WTC11 (cell line): Measurements from ENCODE around the gene WFDC1. TPM values are rescaled to one million over a fixed set of nuclear protein-coding genes. Genes with fewer than 3 reads are reported as not detected.

ENCODE experiments used
- ATAC-seq: fragments of 200-7000 bp; cut with Tn5 transposase; 2 replicates; pipeline ENCODE4 v1.10.0; 2021; ENCODE audit warnings: mild to moderate bottlenecking, moderate library complexity
- CTCF ChIA-PET: fragments of 300-600 bp; sonication (Branson Sonifier 250); formaldehyde crosslinking; loops from one replicate; lab custom pipeline; 2021; ENCODE audit warnings: antibody characterized with exemption; lab: Charles Lee
- POLR2A ChIA-PET: fragments of 350-600 bp; sonication (Branson Sonifier 250); formaldehyde crosslinking; loops from one replicate; lab custom pipeline; 2021; ENCODE audit warnings: antibody characterized with exemption; lab: Charles Lee
- DNase-seq: peaks from one replicate; pipeline ENCODE4 v3.0.0; 2021; ENCODE audit warnings: low spot score
- H3K27ac Mint-ChIP-seq: 2 replicates; pipeline ENCODE4 v1.8.0; 2021; ENCODE audit warnings: mixed read lengths
- H3K27me3 Mint-ChIP-seq: 2 replicates; pipeline ENCODE4 v1.8.0; 2021; ENCODE audit warnings: low read depth, mild to moderate bottlenecking, moderate library complexity, mixed read lengths
- H3K36me3 Mint-ChIP-seq: 2 replicates; pipeline ENCODE4 v1.8.0; 2021; ENCODE audit warnings: mixed read lengths
- H3K4me1 Mint-ChIP-seq: 2 replicates; pipeline ENCODE4 v1.8.0; 2022; ENCODE audit warnings: mixed read lengths
- H3K4me3 Mint-ChIP-seq: 2 replicates; pipeline ENCODE4 v1.8.0; 2021; ENCODE audit warnings: mild to moderate bottlenecking, moderate library complexity, mixed read lengths
- H3K9me3 Mint-ChIP-seq: 2 replicates; pipeline ENCODE4 v1.8.0; 2021; ENCODE audit warnings: mixed read lengths
- ATF1 ChIP-seq: sonication (generic); formaldehyde crosslinking; IDR thresholded peaks from 2 replicates; pipeline ENCODE4 v1.8.1; 2023; ENCODE audit warnings: mild to moderate bottlenecking, moderate library complexity, missing genetic modification reagents
- CBFB ChIP-seq: sonication (generic); formaldehyde crosslinking; IDR thresholded peaks from 2 replicates; pipeline ENCODE4 v1.8.1; 2022; ENCODE audit warnings: mild to moderate bottlenecking, low read depth, missing genetic modification reagents
- EMX1 ChIP-seq: fragments of 250-450 bp; sonication (Bioruptor Pico); IDR thresholded peaks from 2 replicates; pipeline ENCODE4 v1.8.0; 2021; ENCODE audit warnings: mild to moderate bottlenecking
- FOXP1 ChIP-seq: sonication (generic); formaldehyde crosslinking; IDR thresholded peaks from 2 replicates; pipeline ENCODE4 v1.8.0; 2022; ENCODE audit warnings: missing genetic modification reagents, mild to moderate bottlenecking, moderate library complexity, borderline replicate concordance
- GABPB1 ChIP-seq: sonication (generic); formaldehyde crosslinking; IDR thresholded peaks from 2 replicates; pipeline ENCODE4 v1.8.1; 2023; ENCODE audit warnings: mild to moderate bottlenecking, missing genetic modification reagents
- HMGA2 ChIP-seq: fragments of 250-450 bp; sonication (Bioruptor Pico); IDR thresholded peaks from 2 replicates; pipeline ENCODE4 v1.4.0; 2021; ENCODE audit warnings: mild to moderate bottlenecking, moderate library complexity
- IRF1 ChIP-seq: sonication (generic); formaldehyde crosslinking; IDR thresholded peaks from 2 replicates; pipeline ENCODE4 v1.8.0; 2023; ENCODE audit warnings: missing genetic modification reagents
- JAZF1 ChIP-seq: fragments of 250-450 bp; sonication (Bioruptor Pico); IDR thresholded peaks from 2 replicates; pipeline ENCODE4 v1.9.0; 2021; ENCODE audit warnings: moderate library complexity, mild to moderate bottlenecking, inconsistent platforms
- KAT7 ChIP-seq: sonication (generic); formaldehyde crosslinking; IDR thresholded peaks from 2 replicates; pipeline ENCODE4 v1.8.1; 2023; ENCODE audit warnings: missing genetic modification reagents, mild to moderate bottlenecking, borderline replicate concordance
- NFYB ChIP-seq: sonication (generic); formaldehyde crosslinking; conservative IDR thresholded peaks from 2 replicates; pipeline ENCODE4 v1.8.0; 2022; ENCODE audit warnings: low read depth, missing genetic modification reagents
- NR1H2 ChIP-seq: sonication (generic); formaldehyde crosslinking; IDR thresholded peaks from 2 replicates; pipeline ENCODE4 v1.9.0; 2021; ENCODE audit warnings: mild to moderate bottlenecking, moderate library complexity, missing genetic modification reagents
- OVOL2 ChIP-seq: fragments of 250-450 bp; sonication (Bioruptor Pico); IDR thresholded peaks from 2 replicates; pipeline ENCODE4 v1.9.0; 2021; ENCODE audit warnings: mild to moderate bottlenecking, borderline replicate concordance
- PRDM15 ChIP-seq: sonication (generic); formaldehyde crosslinking; IDR thresholded peaks from 2 replicates; pipeline ENCODE4 v1.8.0; 2022; ENCODE audit warnings: missing genetic modification reagents
- PREB ChIP-seq: sonication (generic); formaldehyde crosslinking; IDR thresholded peaks from 2 replicates; pipeline ENCODE4 v1.8.1; 2022; ENCODE audit warnings: mild to moderate bottlenecking, missing genetic modification reagents, moderate library complexity, borderline replicate concordance
- RELA ChIP-seq: sonication (generic); formaldehyde crosslinking; IDR thresholded peaks from 2 replicates; pipeline ENCODE4 v1.8.1; 2022; ENCODE audit warnings: missing genetic modification reagents, mild to moderate bottlenecking, borderline replicate concordance
- SMAD3 ChIP-seq: sonication (generic); formaldehyde crosslinking; IDR thresholded peaks from 2 replicates; pipeline ENCODE4 v1.8.0; 2022; ENCODE audit warnings: missing genetic modification reagents, mild to moderate bottlenecking, borderline replicate concordance
- SOX15 ChIP-seq: fragments of 250-450 bp; sonication (Bioruptor Pico); IDR thresholded peaks from 2 replicates; pipeline ENCODE4 v1.9.0; 2021; ENCODE audit warnings: mild to moderate bottlenecking
- TCF7 ChIP-seq: sonication (generic); formaldehyde crosslinking; IDR thresholded peaks from 2 replicates; pipeline ENCODE4 v1.8.0; 2022; ENCODE audit warnings: mild to moderate bottlenecking, low read depth, missing genetic modification reagents, moderate library complexity
- TP53 ChIP-seq: sonication (generic); formaldehyde crosslinking; IDR thresholded peaks from 2 replicates; pipeline ENCODE4 v1.8.1; 2023; ENCODE audit warnings: mild to moderate bottlenecking, missing genetic modification reagents
- ZNF121 ChIP-seq: sonication (generic); formaldehyde crosslinking; IDR thresholded peaks from 2 replicates; pipeline ENCODE4 v1.8.0; 2023; ENCODE audit warnings: missing genetic modification reagents
- ZNF317 ChIP-seq: sonication (generic); formaldehyde crosslinking; IDR thresholded peaks from 2 replicates; pipeline ENCODE4 v1.8.1; 2023; ENCODE audit warnings: low read depth, mild to moderate bottlenecking, moderate library complexity, missing genetic modification reagents, borderline replicate concordance
- ZNF416 ChIP-seq: fragments of 250-450 bp; sonication (Bioruptor Pico); IDR thresholded peaks from 2 replicates; pipeline ENCODE4 v1.9.0; 2021; ENCODE audit warnings: mild to moderate bottlenecking, inconsistent platforms
- ZNF512 ChIP-seq: sonication (generic); formaldehyde crosslinking; IDR thresholded peaks from 2 replicates; pipeline ENCODE4 v1.8.1; 2022; ENCODE audit warnings: missing genetic modification reagents, borderline replicate concordance
- total RNA-seq: library from RNA; stranded (reverse); gene quantifications from 3 replicates; pipeline ENCODE4 v1.2.3, GENCODE V29; 2021
- TF ChIP-seq, protein P1 (sequence below): sonication (generic); formaldehyde crosslinking; IDR thresholded peaks from 2 replicates; pipeline ENCODE4 v1.8.0; 2022; ENCODE audit warnings: mild to moderate bottlenecking, missing genetic modification reagents
- TF ChIP-seq, protein P2 (sequence below): sonication (generic); formaldehyde crosslinking; IDR thresholded peaks from 2 replicates; pipeline ENCODE4 v1.8.0; 2022; ENCODE audit warnings: mild to moderate bottlenecking, missing genetic modification reagents
- TF ChIP-seq, protein P3 (sequence below): fragments of 250-450 bp; sonication (Bioruptor Pico); IDR thresholded peaks from 2 replicates; pipeline ENCODE4 v1.9.0; 2021; ENCODE audit warnings: moderate library complexity, mild to moderate bottlenecking, inconsistent platforms, borderline replicate concordance

WFDC1 gene
- total RNA-seq, 1 experiment from 2014 or later: 0.50 TPM

- TF ChIP-seq, protein P1, sequence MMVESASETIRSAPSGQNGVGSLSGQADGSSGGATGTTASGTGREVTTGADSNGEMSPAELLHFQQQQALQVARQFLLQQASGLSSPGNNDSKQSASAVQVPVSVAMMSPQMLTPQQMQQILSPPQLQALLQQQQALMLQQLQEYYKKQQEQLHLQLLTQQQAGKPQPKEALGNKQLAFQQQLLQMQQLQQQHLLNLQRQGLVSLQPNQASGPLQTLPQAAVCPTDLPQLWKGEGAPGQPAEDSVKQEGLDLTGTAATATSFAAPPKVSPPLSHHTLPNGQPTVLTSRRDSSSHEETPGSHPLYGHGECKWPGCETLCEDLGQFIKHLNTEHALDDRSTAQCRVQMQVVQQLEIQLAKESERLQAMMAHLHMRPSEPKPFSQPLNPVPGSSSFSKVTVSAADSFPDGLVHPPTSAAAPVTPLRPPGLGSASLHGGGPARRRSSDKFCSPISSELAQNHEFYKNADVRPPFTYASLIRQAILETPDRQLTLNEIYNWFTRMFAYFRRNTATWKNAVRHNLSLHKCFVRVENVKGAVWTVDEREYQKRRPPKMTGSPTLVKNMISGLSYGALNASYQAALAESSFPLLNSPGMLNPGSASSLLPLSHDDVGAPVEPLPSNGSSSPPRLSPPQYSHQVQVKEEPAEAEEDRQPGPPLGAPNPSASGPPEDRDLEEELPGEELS (CRISPR knock-in tag): no peak
- TF ChIP-seq OVOL2 (CRISPR knock-in tag) (no peak), SOX15 (no peak), EMX1 (CRISPR knock-in tag) (no peak), JAZF1 (no peak), PREB (CRISPR knock-in tag) (no peak), TCF7 (no peak), SMAD3 (CRISPR knock-in tag) (no peak), ZNF512 (CRISPR knock-in tag) (no peak), ZNF416 (no peak), IRF1 (CRISPR knock-in tag) (no peak), GABPB1 (CRISPR knock-in tag) (no peak), HMGA2 (no peak)
- TF ChIP-seq, protein P2, sequence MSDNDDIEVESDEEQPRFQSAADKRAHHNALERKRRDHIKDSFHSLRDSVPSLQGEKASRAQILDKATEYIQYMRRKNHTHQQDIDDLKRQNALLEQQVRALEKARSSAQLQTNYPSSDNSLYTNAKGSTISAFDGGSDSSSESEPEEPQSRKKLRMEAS (CRISPR knock-in tag): no peak
- TF ChIP-seq, all 79 proteins: peak for 0
These were observed 24.6 kb upstream of the WFDC1 start (continued) for GRCh38 chr16:84270071-84270470.

- ChIA-PET CTCF (no interaction called here), POLR2A (no interaction called here)
- no peaks in the 10 kb centered on the region for H3K36me3 Mint-ChIP-seq
- TF ChIP-seq, protein P3, sequence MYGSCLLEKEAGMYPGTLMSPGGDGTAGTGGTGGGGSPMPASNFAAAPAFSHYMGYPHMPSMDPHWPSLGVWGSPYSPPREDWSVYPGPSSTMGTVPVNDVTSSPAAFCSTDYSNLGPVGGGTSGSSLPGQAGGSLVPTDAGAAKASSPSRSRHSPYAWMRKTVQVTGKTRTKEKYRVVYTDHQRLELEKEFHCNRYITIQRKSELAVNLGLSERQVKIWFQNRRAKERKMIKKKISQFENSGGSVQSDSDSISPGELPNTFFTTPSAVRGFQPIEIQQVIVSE (CRISPR knock-in tag): no peak
- TF ChIP-seq NR1H2 (CRISPR knock-in tag) (no peak), TP53 (no peak), IRF1 (CRISPR knock-in tag) (no peak), HMGA2 (no peak), ZNF121 (no peak), ATF1 (no peak), FOXP1 (CRISPR knock-in tag) (no peak), PRDM15 (CRISPR knock-in tag) (no peak), CBFB (CRISPR knock-in tag) (no peak), NFYB (CRISPR knock-in tag) (no peak), PREB (CRISPR knock-in tag) (no peak), RELA (CRISPR knock-in tag) (no peak), ZNF317 (no peak), KAT7 (CRISPR knock-in tag) (no peak)
These were observed 24.1 kb upstream of the WFDC1 start for GRCh38 chr16:84270531-84270930.

More at GRCh38 chr16:84270531-84270930, 24.1 kb upstream of the WFDC1 start:
- H3K27me3 Mint-ChIP-seq: no peaks in the 10 kb centered on the region
- H3K27ac Mint-ChIP-seq: no peak overlapping the region
- DNase-seq (no peak), ATAC-seq (no peak)
- no peak overlapping the region for H3K4me3 Mint-ChIP-seq
- no peaks in the 10 kb centered on the region for H3K4me1 Mint-ChIP-seq
- no peaks in the 10 kb centered on the region for H3K9me3 Mint-ChIP-seq
